Measurements from ENCODE around the gene IL31RA.
"Not testable (repeated sequence)": the region's sequence is repeated elsewhere in the genome, so short reads cannot be mapped to it uniquely, and the experiment has no call there.

The IL31RA gene

DNA sequence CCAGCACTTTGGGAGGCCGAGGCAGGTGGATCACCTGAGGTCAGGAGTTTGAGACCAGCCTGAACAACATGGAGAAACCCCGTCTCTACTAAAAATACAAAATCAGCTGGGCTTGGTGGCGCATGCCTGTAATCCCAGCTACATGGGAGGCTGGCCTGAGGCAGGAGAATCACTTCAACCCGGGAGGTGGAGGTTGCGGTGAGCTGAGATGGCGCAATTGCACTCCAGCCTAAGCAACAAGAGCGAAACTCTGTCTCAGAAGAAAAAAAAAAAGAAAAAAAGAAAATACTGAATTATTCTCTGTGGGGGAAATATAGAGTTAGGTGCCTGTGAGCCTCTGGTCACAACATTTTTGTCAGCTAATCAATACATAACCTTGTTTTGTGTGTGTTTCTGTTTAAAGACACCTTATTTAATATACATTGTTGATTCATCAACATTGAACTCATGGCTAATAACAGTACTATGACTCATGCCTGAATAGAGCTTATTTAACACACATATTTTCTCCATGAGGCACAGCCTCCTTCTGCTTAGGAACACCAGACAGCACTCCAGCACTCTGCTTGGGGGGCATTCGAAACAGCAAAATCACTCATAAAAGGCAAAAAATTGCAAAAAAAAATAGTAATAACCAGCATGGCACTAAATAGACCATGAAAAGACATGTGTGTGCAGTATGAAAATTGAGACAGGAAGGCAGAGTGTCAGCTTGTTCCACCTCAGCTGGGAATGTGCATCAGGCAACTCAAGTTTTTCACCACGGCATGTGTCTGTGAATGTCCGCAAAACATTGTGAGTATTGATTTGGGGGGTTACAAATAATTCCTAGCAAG, at the start of gene IL31RA:
IL31RA (plus strand) TSS at position 519 of the 836 bp plus-strand sequence; CDS start at position 733, 214 bp downstream.
- no peak for DNase-seq

DNA sequence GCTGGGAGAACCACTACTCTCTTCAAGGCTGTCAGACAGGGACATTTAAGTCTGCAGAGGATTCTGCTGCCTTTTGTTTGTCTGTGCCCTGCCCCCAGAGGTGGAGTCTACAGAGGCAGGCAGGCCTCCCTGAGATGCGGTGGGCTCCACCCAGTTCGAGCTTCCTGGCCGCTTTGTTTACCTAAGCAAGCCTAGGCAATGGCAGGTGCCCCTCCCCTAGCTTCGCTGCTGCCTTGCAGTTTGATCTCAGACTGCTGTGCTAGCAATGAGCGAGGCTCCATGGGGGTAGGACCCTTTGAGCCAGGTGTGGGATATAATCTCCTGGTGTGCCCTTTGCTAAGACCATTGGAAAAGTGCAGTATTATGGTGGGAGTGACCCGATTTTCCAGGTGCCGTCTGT, 42.3 kb upstream of the IL31RA start:
- DNase-seq, result not testable (repeated sequence)

DNA sequence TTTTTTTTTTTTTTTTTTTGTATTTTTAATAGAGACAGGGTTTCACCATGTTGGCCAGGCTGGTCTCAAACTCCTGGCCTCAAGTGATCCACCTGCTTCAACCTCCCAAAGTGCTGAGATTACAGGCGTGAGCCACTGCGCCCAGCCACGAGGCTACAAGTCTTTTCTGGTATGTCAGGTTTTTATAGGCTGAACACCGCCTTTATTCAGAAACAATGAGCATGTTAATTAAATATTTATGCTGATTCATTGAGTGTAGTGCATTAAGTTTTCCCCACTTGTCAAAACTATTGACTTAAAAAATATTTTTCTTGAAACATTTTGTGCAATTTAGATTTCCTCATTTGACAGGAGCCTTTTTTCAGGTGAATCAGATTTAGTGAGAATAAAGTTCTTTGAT, 35.2 kb upstream of the IL31RA start:
- DNase-seq, result not testable (repeated sequence)

DNA sequence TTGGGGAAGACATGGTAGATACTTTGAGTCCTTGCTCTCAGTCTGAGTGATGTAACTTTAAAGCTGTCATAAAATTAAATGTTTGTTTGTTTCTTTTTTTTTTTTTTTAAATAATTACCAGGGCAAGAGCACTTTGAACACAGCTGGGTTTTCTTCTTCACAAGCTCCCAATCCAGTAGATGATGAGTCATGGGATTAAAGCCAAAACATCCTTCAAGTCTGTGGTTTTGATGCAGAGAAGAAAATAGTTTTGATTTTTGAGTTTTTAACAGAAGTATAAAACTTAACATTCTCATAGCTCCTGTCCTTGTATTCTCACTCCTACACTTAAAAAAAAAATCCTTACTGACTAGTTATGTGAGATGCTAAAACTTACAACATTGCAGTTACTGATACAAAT, 34.8 kb upstream of the IL31RA start:
- DNase-seq, result no peak

DNA sequence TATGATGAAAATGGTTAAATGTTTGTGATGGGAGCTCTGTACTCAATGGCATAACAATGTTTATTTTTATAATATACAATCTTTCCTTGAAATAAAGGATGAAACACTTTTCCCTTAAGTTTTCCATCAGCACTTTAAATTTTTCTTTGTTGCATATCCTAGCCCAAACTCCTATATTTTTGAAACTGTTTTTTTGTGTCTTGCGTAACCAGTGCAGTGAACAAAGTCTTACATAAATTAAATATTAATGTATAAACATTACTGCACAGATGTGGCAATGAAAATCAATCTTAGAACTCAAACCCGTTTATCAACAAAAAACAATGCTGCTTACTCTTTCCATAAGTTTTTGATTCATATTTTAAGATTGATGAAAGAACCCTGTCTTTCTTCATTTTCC, 34.1 kb upstream of the IL31RA start:
- no peak for DNase-seq

DNA sequence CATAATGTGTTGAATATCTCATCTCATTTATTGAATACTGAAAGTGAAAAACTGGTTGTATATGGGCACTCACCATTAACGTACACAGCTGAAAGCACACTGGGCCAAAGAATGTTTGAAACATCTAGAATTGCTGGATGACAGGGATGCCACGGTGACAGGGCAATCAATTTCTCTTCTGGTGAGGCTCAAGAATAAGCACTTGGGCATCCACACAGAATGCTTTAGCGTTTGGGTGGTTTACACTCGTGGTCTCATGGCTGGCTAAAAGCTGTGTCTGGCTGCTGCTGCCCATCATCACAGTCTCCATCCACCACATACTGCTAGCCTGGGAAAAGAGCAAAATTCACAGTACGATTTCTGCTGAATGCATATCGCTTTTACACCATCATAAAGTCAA, 30.7 kb upstream of the IL31RA start:
- DNase-seq, result no peak

DNA sequence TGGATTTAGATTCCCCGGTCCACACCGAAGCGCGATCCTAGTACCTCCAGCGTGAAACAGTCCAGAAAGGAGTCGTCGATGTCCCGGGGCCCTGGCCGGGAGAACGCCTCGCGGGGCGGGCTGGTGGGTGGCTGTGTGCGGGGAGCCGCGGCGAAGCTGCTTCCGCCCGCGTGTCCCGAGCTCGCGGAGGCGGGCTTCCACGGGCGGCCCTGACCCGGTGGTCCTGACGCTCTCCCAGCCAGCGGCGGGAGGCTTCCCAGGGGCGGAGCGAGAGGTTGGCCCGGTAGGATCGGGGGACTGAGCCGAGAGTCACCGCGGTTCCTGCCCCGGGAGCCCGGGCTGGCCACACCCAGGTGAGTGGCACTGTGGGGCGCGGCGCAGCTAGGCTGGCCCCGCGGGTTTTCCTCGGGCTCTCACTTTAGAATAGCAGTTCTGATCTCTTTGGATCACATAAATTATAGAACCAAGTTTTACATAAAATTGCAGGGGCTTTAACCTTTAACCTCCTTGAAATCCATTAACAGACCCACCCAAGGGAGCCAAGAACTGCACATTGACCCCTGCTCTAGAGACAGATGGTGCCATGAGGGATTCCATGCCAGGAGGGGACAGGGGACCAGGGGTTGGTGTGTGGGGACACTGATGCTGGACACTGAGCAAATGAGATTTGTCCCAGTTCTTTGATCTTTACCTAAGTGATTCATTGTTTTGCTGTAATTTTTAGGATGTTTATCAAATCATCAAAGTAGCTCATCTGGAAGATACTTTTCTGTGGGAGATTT, 29.2 kb upstream of the IL31RA start:
- DNase-seq, result no peak

DNA sequence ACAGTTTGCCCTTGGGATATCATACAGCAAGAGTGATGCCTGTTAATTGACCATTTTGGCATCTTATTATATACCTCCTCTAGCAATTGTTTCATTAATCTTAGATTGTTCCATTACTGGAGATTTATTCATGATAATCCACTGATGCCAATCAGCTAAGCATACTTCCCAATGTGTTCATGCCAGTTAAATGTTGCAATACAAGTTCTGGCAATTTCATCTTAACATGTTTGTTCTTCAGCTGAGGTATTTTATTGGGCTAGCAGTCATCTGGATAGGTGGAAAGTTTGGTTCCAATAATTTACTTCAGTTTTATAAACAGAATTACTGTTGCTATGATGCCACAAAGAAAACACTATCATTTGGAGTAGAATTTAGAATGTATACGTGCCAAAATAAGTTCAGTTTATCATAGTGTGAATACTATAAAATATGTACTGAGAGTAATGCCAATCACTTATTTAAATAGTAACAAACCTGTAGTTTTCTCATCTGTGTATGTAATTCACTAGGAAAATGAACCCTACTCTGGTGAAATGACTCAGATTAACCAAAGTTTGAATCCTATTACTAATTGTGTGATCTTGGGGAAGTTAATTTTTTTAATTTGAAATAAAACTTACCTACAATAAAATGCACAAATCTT, 27.9 kb upstream of the IL31RA start:
- no peak for DNase-seq

DNA sequence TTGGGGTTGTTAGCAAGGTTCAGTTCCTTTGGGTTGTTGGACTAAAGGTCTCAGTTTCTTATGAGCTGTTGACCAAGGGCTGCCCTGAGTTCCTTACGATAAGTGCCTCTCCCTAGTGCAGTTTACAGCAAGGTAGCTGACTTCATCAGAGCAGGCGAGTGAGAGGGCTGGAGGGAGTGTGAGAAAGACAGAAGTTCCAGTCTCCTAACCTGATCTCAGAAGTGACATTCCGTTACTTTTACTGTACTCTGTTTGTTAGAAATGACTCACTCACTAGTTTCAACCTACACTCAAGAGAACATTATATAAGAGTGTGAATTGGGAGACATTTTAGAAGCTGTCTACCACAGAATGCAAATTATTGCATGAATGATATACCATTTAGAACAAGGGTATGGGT, 21.2 kb upstream of the IL31RA start:
- no peak for DNase-seq

DNA sequence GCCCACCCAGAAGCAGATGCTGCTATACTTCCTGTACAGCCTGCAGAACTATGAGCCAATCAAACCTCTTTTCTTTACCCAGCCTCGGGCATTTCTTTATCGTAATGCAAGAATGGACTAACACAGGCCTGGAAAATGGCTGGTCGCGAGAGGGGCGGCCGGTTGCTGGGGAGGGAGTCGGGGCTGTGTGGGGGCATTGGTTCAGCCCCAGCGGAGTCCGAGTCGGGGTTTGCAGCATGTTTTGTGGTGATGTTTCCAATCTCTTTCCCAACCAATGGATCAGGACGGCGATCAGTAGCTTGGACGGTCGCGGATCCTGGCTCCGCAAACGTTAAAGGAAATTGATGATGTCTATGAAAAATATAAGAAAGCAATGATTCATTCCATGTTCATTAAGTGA, 18.7 kb upstream of the IL31RA start:
- no peak for DNase-seq

DNA sequence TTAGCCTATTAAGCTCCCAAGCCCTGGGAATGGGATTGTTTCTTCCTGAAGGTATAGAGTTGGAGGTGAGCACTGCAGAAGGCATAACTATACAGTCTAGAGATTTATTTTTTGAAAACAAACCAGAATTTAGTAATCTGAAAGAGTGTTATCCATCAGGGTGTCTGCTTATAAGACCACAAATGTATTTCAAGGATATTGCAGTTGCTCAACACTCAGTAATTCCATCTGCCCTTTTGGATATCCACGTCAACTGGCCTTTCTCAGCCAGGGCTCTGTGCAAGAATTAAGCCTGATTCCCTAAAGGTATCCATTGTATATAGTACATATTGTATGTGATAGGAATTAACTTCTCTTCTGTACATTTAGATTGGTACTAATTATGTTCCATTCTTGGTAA, 15.0 kb upstream of the IL31RA start:
- DNase-seq, result no peak

DNA sequence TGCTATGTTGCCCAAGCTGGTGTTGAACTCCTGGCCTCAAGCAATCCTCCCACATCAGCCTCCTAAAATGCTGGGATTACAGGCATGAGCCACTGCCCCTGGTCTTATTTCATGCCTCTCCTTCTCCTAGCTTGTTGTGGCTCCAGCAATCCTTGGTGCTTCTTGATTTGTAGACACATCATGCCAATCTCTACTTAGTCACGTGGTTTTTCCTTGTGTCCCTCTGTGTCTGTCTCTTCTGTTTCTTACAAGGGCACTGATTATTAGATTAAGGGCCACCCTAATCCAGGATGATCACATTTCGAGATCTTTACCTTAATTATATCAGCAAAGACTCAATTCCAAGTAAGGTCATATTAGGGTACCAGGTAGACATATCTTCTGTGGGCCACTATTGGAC, 9.2 kb upstream of the IL31RA start:
- no peak for DNase-seq

DNA sequence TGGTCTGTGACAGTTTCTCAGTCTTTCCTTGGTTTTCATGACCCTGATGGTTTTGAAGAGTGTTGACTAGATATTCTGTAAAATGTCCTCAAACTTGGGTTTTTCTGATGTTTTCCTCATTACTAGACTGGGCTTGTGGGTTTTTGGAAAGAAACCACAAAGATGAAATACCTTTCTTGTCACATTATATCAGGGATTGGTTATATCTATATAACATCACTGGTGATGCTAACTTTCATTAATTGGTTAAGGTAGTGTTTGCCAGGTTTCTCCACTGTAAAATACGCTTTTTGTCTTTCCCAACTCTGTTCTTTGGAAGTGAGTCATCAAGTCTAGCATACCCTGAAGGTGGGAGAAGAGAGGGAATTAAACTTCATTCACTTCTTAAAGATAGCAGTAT, 3.3 kb upstream of the IL31RA start:
- DNase-seq, result no peak

DNA sequence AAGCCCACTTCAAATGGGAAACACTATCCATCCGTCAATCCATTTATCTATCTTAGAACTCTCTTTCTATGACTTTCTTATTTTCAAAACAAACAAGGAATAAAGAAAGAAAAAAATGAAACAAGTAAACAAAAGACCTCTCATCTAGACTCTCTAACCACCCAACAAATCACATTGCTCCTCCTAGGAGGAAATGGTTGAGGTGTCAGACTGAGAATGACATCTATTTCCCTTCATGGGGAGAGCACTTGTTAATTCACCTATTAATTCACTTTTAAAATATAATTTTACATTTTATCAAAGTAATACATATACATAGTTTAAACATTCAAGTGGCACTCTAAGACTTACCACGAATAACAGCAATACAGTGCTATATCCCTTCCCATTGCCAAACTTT, 2.4 kb upstream of the IL31RA start:
- no peak for DNase-seq

DNA sequence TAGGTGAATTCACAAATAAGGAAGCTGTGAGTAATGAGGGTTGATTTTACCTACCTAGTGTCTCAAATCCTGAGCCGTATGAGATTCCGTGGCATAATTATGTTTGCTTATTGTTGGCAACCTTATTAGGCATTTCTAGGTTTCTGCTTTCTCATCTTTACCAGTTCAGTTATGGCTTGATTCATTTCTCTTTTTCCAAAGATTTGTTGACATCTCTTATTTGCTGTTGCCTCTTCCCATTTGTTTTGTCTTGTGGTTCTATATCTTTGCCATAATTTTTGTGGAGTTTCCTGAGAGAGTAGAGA, 470 bp downstream of the IL31RA start:
- no peak for DNase-seq

DNA sequence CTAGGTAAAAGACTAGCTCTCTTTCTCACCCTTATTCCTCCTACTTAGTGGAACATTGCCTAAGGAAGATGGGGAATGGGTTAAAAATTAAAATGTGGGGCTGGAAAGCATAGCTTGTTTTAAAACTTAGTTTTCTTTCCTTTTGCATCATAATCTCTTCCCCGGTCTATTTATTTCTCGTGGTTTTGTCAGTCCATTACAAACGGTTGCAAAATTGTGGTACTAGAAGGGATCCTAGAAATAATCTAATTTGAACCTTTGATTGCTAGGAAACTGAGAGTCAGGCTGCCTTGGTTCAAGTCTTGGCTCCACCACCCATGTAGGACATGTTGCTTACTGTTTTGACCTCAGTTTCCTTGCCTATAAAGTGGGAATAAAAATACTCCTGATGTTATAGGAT, 1.3 kb downstream of the IL31RA start:
- DNase-seq, result no peak

DNA sequence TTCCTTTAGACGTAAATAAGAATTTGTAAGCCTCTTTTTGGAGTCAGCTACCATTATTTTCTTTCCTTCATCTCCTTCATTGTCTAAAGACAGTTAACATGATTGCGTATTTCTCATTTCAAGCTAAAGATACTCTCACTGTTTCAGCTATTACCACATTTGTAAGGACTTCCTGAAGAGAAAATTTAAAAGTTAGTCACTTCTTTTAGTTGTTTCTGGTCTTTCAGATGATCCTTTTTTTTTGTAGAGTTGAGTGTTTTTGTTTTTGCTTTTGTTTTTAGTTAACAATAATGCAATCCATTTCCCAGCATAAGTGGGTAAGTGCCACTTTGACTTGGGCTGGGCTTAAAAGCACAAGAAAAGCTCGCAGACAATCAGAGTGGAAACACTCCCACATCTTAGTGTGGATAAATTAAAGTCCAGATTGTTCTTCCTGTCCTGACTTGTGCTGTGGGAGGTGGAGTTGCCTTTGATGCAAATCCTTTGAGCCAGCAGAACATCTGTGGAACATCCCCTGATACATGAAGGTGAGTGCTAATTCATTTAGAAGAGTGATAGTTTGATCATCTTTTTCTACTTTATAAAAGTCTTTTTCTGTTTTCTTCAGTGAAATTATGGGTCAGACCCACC, 2.0 kb downstream of the IL31RA start:
- no peak for DNase-seq

DNA sequence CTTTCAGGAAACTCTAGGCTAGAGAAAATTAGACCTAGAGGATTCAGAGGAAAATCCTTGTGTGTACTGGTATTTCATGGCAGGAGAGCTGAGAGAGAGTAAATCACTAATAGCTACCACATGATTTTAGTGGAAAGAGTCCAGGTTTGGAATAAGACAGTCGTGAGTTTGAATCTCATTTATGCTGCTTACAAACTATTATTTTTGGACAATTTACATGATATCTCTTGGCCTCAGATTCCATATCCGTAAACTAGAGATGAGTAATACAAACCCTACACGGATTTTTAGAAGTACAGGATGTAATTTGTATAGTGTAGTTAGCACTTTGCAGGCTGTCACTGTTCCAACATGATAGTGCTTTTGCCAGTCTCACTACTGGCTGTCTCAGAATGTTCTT, 2.7 kb downstream of the IL31RA start:
- DNase-seq, result no peak

DNA sequence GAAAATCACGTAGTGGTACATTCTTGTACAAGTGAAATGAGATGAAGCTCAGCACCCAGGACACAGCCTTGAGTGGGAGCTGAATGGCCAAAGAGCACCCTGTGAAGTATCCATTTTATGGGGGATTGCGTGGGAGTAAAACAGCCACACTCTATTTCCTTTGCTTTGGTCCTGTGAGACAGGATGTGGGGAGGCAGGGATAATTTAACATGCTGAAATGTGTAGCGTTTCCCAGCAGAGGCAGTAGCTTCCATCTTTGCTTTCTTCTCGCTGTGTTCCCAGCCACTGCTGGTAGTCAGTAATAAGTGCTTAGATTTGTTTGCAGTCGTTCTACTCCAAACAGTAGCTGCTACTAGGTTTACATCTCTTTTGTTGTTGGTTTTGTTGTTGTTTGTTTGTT, 4.4 kb downstream of the IL31RA start:
- DNase-seq, result no peak

DNA sequence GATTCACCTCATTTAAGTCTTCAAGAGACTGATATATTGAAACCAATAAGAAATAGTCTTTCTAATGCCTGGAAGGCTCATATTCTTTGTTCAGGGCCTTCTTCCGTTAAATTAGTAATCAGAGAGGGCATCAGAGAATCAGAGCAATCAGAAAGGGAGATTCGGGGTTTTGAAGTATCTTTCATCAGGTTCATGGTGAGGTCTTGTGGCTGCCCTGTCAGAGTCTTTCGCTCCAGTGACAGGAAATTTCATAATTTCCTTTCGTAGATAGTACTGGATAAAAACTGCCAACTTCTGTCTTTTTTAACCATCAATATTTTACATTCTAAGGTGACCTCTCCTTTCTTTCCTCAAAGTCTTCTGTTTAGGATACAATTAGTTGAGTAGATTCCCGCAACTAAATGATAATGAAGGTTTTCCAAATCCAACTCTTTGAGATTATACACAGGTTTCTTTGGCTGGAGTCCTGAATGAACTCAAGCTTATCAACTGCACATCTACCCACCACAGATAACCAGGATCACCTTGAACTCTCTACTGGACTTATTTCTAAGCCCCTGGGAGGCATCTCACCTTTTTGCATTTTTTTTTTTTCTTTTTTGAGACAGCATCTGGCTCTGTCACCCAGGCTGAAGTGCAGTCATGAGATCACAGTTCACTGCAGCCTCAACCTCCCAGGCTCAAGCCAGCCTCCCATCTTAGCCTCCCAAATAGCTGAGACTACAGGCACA, 5.5 kb downstream of the IL31RA start:
- no peak for DNase-seq

DNA sequence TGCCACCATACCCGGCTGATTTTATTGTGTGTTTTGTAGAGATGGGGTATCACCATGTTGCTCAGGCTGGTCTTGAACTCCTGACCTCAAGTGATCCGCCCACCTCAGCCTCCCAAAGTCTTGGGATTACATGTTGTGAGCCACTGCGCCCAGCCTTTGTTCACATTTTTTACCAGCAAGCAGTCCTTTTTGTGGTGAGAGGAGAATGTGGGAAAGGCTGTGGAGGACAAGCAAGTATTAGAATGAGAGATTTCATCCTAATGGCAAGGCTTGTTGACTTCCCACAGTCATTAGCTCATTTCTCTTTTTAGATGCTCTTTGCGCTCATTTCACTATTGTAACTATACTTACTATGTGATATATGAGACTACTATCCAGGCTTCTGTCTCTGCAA, 6.1 kb downstream of the IL31RA start:
- DNase-seq, result no peak

DNA sequence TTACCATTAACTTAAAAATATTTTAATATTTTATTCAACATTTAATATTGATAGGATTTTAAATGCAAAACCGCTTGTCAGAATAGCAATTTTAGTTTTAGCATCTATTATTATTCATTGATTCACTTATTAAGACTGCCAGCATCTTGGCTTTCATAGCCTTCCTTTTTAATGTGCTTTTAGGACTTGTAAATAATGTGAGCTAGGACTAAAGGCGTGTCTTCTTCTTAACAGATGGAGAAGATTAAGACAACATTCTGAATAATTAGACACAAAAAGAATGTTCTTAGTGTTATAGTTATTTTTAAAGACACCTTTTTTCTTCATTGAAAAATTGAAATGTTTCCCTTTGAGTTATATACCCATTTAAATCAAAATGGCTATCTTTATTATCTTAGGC, 6.9 kb downstream of the IL31RA start:
- no peak for DNase-seq

DNA sequence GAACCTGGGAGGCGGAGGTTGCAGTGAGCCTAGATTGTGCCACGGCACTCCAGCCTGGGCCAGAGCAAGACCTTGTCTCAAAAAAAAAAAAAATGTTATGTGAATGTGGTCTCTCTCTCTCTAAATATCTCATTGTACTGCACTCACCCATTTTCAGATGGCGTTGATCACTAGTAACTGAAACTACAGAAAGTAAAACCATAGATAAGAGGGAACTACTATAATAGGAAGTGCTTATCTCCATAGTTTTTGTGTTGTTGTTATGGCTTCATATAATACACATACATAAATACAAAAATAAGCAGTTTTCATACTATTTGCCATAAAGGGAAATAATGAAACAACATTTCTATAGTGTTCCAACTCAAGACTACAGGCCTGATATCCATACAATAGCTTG, 9.1 kb downstream of the IL31RA start:
- no peak for DNase-seq

Data from NCI-H526 treated with DMSO at 0.1 percent for 48 hours (cell line).